ENCODE data around the gene PLPPR4. TPM values are rescaled to one million over a fixed set of nuclear protein-coding genes. Genes with fewer than 3 reads are reported as not detected.

Gene PLPPR4
- total RNA-seq, 1 experiment from 2014 or later, result 0.42 TPM

- TF ChIP-seq, protein P1, sequence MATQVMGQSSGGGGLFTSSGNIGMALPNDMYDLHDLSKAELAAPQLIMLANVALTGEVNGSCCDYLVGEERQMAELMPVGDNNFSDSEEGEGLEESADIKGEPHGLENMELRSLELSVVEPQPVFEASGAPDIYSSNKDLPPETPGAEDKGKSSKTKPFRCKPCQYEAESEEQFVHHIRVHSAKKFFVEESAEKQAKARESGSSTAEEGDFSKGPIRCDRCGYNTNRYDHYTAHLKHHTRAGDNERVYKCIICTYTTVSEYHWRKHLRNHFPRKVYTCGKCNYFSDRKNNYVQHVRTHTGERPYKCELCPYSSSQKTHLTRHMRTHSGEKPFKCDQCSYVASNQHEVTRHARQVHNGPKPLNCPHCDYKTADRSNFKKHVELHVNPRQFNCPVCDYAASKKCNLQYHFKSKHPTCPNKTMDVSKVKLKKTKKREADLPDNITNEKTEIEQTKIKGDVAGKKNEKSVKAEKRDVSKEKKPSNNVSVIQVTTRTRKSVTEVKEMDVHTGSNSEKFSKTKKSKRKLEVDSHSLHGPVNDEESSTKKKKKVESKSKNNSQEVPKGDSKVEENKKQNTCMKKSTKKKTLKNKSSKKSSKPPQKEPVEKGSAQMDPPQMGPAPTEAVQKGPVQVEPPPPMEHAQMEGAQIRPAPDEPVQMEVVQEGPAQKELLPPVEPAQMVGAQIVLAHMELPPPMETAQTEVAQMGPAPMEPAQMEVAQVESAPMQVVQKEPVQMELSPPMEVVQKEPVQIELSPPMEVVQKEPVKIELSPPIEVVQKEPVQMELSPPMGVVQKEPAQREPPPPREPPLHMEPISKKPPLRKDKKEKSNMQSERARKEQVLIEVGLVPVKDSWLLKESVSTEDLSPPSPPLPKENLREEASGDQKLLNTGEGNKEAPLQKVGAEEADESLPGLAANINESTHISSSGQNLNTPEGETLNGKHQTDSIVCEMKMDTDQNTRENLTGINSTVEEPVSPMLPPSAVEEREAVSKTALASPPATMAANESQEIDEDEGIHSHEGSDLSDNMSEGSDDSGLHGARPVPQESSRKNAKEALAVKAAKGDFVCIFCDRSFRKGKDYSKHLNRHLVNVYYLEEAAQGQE (IDR thresholded peaks at IDR 0.05; ENCODE audit: low read depth), result no peak
- no peak for TF ChIP-seq EGR1 (IDR thresholded peaks at IDR 0.05; ENCODE audit: low read depth)
- TF ChIP-seq EZH2 (IDR thresholded peaks at IDR 0.05), result no peak
- TF ChIP-seq ZNF274 (IDR thresholded peaks at IDR 0.05; ENCODE audit: low read depth, low read length), result no peak
- TF ChIP-seq, protein P2, sequence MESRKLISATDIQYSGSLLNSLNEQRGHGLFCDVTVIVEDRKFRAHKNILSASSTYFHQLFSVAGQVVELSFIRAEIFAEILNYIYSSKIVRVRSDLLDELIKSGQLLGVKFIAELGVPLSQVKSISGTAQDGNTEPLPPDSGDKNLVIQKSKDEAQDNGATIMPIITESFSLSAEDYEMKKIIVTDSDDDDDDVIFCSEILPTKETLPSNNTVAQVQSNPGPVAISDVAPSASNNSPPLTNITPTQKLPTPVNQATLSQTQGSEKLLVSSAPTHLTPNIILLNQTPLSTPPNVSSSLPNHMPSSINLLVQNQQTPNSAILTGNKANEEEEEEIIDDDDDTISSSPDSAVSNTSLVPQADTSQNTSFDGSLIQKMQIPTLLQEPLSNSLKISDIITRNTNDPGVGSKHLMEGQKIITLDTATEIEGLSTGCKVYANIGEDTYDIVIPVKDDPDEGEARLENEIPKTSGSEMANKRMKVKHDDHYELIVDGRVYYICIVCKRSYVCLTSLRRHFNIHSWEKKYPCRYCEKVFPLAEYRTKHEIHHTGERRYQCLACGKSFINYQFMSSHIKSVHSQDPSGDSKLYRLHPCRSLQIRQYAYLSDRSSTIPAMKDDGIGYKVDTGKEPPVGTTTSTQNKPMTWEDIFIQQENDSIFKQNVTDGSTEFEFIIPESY (IDR thresholded peaks at IDR 0.05; ENCODE audit: extremely low read depth, insufficient replicate concordance, low read length), result no peak
- TF ChIP-seq FOSL1 (IDR thresholded peaks at IDR 0.05; ENCODE audit: low read depth), result no peak
- TF ChIP-seq RAD21 (IDR thresholded peaks at IDR 0.05; ENCODE audit: low read depth), result no peak
Observed at GRCh38 chr1:99277066-99277465, 12.8 kb downstream of the PLPPR4 start (continued).

DNA sequence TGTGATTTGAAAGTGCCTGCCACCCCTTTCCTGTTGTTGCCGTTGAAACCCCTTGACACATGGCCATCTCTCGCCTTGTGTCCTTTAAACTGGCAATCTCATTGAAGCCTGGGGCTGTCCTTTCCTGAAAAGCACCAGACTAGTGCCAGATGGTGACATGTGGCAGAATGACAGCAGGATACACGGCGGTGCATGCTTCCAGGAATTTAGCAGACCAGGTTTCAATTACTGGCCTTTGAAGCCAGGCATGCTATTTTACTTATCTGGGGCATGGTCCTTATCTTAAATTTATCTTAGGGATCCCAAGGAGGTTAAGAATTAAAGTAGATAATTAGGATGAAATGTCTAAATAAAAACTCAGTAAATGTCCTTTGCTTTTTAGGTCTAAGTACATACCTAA lies 15.2 kb downstream of the PLPPR4 start:
- ATAC-seq, result no peak
- ChIA-PET RAD21 (ENCODE audit: low non-redundant PET in 1 of 2, low total read pairs in 2 of 2, uncharacterized antibody in 2 of 2, unreplicated experiment in 2 of 2) (no interaction called here), CTCF (no interaction called here), POLR2A (no interaction called here)
- Histone ChIP-seq H3K9ac (ENCODE audit: low read length) (no peak overlapping the region), H3K4me2 (ENCODE audit: low read length) (no peak overlapping the region), H2AFZ (ENCODE audit: low read depth, low read length, poor library complexity, severe bottlenecking) (no peak overlapping the region), H3K9me2 (ENCODE audit: insufficient read depth) (no peaks in the 10 kb centered on the region), H3K9me3 (ENCODE audit: control insufficient read depth in 1 of 2, insufficient read depth in 1 of 2, low read depth in 1 of 2, low read length in 2 of 2) (no peaks in the 10 kb centered on the region), H3K4me1 (ENCODE audit: control insufficient read depth in 1 of 2, insufficient read depth in 2 of 2, low read length in 2 of 2) (no peaks in the 10 kb centered on the region), H4K20me1 (ENCODE audit: insufficient read depth) (no peaks in the 10 kb centered on the region), H3K4me3 (replicated peaks in 1 of 2; ENCODE audit: low read depth in 1 of 2, low read length in 2 of 2) (no peak overlapping the region), H3K79me2 (ENCODE audit: insufficient read depth, low read length) (no peaks in the 10 kb centered on the region), H3K36me3 (ENCODE audit: control insufficient read depth in 1 of 2, insufficient read depth in 2 of 2, low read length in 2 of 2) (no peaks in the 10 kb centered on the region), H3K27ac (ENCODE audit: low read depth, low read length) (no peak overlapping the region), H3K27me3 (ENCODE audit: insufficient read depth, low read length) (no peaks in the 10 kb centered on the region)
- intact Hi-C loops (cut with micrococcal nuclease), result no loop called here
- no peak for DNase-seq (ENCODE audit: low read depth, low spot score)
- no TSS peak for BruUV-seq (replicated peaks)
- TF ChIP-seq SIN3A (IDR thresholded peaks at IDR 0.05; ENCODE audit: low read depth), result no peak
- TF ChIP-seq, protein P2 (IDR thresholded peaks at IDR 0.05; ENCODE audit: extremely low read depth, insufficient replicate concordance, low read length), result no peak
- no peak for TF ChIP-seq RAD21 (IDR thresholded peaks at IDR 0.05; ENCODE audit: low read depth)
- TF ChIP-seq, protein P3, sequence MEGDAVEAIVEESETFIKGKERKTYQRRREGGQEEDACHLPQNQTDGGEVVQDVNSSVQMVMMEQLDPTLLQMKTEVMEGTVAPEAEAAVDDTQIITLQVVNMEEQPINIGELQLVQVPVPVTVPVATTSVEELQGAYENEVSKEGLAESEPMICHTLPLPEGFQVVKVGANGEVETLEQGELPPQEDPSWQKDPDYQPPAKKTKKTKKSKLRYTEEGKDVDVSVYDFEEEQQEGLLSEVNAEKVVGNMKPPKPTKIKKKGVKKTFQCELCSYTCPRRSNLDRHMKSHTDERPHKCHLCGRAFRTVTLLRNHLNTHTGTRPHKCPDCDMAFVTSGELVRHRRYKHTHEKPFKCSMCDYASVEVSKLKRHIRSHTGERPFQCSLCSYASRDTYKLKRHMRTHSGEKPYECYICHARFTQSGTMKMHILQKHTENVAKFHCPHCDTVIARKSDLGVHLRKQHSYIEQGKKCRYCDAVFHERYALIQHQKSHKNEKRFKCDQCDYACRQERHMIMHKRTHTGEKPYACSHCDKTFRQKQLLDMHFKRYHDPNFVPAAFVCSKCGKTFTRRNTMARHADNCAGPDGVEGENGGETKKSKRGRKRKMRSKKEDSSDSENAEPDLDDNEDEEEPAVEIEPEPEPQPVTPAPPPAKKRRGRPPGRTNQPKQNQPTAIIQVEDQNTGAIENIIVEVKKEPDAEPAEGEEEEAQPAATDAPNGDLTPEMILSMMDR (IDR thresholded peaks at IDR 0.05 in 2 of 3, conservative IDR thresholded peaks at IDR 0.05 in 1 of 3; ENCODE audit: borderline replicate concordance in 1 of 3, insufficient read depth in 1 of 3, low read depth in 2 of 3, low read length in 2 of 3), result no peak
- TF ChIP-seq CBX3 (IDR thresholded peaks at IDR 0.05; ENCODE audit: low read depth), result no peak
- no peak for TF ChIP-seq POLR2AphosphoS5 (IDR thresholded peaks at IDR 0.05; ENCODE audit: low read depth, low read length)
- TF ChIP-seq ZFX (IDR thresholded peaks at IDR 0.05), result no peak
- TF ChIP-seq MAX (IDR thresholded peaks at IDR 0.05), result no peak
- TF ChIP-seq YY1 (IDR thresholded peaks at IDR 0.05; ENCODE audit: extremely low read depth, insufficient replicate concordance, low read depth, low read length), result no peak
- no peak for TF ChIP-seq FOSL1 (IDR thresholded peaks at IDR 0.05; ENCODE audit: low read depth)
- TF ChIP-seq ATF3 (IDR thresholded peaks at IDR 0.05), result no peak

Measured in HCT116 (cell line).